GM19238 (cell line): ENCODE data around the gene IRF9.

Experiments used
- DNase-seq: peaks from one replicate; pipeline ENCODE4 v3.0.0; 2011; ENCODE audit warnings: low spot score; ENCODE audit not compliant: insufficient read length

Gene IRF9

DNA sequence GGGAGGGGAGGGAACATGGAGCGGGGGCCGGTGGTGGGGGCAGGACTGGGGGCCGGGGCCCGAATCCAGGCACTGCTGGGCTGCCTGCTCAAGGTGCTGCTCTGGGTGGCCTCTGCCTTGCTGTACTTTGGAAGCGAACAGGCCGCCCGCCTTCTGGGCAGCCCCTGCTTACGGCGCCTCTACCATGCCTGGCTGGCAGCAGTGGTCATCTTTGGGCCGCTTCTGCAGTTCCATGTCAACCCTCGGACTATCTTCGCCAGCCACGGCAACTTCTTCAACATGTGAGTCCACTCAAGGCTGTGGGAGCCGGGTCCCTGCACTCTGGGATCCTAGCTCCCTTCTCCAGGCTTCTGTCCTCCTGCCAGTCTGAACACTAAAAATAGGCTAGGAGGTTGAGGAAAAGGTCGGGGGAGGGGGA, 29.5 kb upstream of the IRF9 start:
- DNase-seq: no peak

DNA sequence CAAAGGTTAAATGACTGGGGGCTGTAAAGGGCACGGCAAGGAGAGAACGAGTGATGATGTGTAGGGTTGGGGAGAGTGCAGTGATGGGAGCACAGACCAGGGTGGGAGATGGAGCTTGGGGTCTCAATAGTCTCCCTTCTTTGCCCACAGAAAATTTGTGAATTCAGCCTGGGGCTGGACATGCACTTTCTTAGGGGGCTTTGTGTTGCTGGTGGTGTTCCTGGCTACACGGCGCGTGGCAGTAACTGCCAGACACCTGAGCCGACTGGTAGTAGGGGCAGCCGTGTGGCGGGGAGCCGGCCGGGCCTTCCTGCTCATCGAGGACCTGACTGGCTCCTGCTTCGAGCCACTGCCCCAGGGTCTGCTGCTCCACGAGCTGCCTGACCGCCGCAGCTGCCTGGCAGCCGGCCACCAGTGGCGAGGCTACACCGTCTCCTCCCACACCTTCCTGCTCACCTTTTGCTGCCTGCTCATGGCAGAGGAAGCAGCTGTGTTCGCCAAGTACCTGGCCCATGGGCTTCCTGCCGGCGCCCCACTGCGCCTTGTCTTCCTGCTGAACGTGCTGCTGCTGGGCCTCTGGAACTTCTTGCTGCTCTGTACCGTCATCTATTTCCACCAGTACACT, 28.9 kb upstream of the IRF9 start:
- DNase-seq: no peak

DNA sequence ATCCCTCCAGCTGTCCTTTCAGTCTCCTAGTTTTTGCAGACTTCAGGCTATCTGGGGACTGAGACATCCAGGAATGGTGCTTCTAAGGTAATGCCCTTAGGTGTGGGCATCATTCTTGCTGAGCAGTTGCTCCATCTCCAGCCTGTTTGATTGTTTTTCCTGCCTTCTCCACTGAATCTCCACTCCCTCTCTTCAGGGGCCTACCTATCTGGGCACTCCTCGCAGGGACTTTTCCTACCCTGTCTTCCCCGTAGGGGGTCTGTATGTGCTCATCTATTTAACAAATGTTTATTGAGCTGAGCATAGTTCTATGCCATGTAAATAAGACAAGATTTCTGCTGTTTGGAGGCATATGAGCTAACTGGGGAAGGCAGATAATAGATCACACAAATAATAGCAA, 28.1 kb upstream of the IRF9 start:
- DNase-seq: no peak

DNA sequence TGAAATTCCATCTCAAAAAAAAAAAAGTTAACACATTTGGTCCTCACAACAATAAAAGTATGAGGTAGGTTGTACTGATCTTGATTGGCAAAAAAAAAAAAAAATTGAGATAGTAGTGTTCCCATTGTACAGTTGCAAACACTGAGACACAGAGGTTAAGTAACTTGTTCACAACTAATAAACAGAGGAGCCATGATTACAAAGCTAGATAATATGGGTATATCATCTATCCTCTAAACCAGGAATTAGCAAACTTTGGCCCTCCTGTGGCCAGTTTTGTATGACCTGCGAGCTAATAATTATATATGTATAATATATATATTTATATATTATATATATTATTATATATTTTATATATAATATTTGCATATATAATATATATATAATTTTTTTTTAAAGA, 27.3 kb upstream of the IRF9 start:
- DNase-seq: no peak

DNA sequence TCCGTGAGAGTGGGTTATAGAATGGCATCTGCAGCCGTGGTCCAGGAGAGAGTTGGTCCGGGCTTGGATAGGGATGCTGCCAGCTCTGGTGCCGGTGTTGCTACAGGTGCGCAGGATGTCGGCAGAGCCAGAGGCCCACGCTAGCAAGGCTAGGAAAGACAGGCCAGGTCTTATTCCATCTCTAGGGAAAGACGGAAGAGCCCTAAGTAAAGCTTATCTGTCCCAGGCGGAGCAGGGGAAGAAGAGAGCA, 25.6 kb upstream of the IRF9 start:
- DNase-seq: no peak

DNA sequence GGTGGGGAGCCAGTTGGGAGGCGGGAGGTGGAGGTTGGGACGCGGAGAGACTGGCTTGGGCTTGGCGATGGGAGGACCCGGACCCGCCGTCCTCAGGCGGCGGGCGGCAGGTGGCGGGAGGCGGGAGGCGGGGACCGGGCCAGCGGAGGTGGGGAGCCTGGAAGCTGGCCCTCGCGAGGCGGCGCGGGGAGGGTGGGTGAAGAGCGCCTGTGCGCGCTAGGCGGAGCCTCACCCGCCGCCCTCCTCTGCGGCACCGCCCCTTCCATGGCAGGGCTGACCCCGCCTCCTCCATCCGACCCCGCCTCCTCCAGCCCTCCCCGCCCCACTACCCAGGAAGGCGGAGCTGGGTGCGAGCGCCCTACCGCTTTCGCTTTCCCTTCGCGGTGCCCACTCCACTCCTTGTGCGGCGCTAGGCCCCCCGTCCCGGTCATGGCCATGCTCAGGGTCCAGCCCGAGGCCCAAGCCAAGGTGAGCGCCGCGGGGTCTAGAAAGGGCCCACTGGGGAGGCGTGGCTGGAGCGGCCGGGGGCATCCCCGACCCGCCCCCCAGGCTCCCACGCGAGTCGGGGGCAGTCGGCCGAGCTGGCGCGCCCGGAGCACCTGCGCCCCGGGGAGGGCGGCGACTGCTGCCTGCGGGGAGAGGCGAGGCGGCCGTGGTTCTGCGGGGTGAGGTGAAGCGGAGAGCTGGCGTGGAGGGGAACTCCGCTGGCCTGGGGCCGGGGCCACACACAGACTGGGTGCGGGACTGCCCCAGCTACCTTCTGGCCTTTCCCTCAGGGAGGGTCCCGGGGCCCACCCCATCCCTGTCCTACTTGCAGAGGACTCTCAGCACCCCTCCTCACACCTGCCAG, 25.0 kb upstream of the IRF9 start, which contains the start of gene PSME1:
Gene PSME1 (plus strand): TSS at position 361 of the 850 bp plus-strand sequence. CDS start 69 bp downstream, at position 430.
- DNase-seq: peak; percentile 91

DNA sequence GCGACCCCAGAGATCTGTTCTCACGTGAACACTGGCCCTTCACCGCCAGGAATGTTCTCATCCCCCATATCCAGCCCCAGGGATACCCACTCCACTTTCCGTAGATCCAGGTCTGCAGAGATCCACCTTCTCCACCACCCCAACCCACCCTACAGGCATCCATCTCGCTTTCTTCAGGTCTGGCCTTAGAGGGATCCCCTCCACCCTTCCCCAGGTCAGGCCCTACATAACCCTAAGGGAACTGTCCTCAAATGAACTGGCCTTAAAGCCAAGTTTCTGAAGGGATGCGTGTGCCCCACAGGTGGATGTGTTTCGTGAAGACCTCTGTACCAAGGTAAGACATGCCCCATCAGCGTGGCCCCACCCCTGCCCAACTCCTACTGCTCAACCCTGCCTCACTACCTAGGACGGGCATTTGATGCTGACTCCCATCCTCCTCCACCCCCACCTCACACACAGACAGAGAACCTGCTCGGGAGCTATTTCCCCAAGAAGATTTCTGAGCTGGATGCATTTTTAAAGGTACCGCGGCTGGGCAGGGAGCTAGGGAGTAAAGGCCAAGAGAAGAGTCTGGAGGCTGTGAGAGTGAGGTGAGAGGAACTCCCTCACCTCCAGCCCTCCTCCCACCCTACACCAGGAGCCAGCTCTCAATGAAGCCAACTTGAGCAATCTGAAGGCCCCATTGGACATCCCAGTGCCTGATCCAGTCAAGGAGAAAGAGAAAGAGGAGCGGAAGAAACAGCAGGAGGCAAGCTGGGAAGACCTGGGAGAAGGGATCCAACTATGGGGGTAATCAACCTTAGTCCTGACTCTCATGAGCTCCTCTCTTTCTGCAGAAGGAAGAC, 24.2 kb upstream of the IRF9 start:
- DNase-seq: no peak

DNA sequence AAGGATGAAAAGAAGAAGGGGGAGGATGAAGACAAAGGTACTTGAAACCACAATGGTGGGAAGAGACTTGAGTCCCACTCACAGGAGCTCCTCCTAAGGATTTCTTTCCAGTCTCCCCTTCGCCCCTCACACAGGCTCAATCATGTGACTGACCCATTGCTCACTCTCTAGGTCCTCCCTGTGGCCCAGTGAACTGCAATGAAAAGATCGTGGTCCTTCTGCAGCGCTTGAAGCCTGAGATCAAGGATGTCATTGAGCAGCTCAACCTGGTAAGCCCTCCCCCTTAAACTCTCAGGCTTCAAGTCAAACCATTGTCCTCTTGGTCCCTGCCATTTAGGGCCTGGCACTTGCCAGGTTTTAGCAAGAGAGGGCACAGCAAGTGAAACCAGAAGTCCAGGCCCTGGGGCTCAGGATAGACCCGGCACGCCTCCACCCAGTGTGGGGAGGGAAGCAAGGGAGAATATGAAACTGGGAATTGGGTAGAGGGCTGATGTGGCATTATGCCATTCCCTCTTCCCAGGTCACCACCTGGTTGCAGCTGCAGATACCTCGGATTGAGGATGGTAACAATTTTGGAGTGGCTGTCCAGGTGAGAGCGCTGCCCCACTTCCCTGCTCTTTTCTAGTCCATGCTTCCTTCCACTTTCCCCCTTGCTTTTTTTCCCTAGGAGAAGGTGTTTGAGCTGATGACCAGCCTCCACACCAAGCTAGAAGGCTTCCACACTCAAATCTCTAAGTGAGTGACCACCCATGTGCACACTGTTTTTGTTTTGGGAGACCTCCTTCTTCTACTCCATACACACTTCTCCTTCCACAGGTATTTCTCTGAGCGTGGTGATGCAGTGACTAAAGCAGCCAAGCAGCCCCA, 23.3 kb upstream of the IRF9 start:
- no peak for DNase-seq

DNA sequence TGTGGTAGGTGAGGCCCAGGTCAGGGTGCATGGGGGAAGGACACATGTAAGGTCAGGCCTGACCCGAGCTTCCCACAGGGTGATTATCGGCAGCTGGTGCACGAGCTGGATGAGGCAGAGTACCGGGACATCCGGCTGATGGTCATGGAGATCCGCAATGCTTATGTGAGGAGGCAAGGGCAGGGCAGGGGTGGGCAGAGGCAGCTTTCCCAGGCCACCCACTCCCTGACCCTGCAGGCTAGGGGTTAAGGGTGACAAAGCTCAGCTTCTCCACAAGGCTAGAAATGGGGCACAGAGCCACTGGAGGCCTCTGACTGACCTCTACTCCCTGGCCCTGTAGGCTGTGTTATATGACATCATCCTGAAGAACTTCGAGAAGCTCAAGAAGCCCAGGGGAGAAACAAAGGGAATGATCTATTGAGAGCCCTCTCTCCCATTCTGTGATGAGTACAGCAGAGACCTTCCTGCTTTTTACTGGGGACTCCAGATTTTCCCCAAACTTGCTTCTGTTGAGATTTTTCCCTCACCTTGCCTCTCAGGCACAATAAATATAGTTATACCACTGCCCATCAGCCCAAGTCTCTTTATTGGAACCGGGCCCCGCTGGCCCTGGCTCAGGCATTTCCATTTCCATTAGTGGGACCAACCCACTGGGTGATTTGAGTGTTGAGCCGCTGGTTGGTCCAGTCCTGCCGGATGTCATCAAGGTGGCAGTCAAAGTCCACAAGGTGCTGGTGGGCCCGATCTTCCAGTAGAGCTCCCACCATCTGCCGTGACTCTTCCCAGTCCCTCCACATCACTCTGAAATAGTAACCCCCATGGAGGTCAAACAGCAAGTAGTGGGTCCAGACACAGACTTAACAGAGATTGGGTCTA, 22.4 kb upstream of the IRF9 start:
- DNase-seq: no peak

DNA sequence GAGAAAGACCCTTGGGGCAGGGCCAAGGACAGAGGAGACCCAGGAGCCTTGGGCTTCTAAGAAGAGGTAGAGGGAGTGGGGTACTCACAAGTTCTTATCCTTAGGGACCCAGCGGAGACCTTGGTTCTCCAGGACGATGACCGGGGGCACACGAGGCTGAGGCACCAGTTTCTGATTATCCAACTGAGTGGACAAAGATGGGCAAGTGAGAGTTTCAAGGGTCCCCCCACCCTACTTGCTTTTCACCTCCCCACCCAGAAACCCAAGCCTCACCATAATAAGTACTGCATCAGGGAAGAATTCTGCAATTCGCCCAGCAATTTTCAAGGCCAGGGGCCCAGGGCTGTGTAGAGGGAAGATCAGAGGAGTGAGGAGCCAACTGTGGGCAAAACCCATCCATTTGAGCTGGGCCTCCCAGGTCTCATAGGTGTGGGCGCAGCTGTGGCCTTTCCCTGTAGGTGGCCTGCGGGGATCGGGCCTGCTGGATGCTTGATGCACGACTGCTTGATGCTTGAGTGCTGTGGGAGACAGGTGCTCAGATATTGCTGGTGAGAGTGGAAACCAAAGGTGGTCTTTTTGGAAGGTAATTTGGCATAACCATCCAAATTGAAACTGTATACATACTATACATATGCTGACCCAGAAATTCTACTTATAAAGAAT, 21.7 kb upstream of the IRF9 start:
- no peak for DNase-seq

DNA sequence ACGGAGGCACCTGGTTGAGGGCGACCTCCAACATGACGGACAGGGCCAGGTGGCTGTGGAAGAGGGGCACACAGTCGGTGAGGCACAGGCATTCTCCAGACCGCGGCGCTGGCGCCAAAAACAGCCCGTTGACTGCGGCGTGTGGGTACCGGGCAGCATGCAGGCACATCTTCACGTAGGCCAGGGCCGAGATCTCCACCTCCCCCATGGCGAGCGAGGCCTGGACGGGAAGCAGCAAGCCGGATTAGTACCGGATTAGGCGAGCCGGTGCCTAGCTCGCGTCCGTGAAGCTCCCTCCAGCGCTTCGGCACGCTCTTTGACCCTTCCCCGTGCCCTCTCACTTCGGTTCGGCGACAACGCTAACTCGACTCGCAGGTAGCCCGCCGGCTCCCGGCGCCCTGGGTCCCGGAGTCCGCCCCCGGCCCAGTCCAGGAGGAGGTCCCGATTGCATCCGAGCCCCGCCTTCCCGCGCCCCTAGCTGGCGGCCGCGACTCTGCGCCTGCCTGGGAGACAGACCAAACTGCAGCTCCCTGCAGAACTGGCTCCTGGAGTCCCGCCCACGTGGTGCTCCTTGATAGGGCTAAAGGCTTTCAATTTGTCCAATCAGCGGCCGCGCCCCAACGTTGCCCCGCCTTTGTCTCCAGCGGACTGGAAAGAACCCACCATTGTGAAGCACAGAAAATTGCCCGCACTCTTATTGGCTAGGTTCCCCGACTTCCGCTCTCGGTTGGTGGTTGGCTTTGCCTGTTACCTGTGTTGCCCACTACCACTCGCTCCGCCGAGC, 19.8 kb upstream of the IRF9 start, which contains the start of gene EMC9:
Gene EMC9 (minus strand): TSS at position 495 of the 784 bp plus-strand sequence. CDS start 287 bp downstream, at position 208.
- peak; percentile 96 for DNase-seq

DNA sequence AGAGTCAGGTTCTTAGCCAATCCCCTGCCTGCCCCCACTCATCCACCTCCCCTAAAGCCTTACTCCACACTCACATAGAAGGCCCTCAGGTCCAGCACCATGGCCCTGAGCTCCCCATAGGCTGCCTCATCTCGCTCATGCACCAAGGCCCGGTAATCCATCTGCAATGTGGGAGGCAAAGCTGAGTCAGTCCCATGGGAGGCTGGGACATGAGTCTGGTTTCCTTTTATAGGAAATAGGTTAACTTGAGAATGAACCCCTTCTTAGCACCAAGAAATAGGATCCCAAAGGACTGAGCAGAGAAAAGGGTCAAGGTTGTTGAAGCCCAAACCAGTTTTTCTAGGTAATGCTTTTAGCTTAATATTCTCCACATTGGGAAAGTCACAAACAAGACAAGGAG, 17.6 kb upstream of the IRF9 start:
- DNase-seq: no peak

DNA sequence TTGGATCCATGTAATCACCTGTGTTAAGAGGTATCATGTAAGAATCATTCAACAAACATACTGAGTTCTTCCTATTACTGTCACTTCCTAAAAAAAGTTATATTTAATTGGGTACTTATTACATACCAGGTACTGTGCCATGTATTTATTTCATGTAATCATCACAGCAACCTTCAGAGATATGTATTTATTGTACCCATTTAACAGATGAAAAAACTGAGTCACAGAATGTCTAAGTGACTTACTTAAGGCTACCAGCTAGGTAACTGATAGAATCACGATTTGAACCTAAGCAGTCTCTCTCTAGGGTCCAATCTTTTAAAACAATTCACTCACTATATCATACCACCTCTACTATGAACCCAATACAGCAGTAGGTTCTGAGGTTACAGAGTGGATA, 16.6 kb upstream of the IRF9 start:
- no peak for DNase-seq

DNA sequence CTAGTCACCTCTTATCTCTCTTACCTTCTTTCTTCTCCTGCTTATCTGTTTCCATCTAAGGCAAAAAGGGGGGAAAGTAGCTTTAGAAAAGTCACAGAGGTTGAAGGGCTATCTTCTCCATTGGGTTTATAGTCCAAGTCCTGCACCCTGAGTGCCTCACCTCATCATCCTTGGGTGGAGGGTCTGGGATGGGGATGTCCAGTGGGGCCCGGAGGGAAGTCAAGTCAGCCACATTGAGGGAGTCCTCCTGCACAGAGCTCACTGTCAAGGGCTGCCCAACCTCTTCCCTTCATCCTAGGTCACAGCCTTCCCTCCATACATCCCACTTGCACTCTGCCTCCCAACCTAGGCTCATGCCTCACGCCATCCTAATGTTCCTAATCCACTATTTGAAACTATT, 15.8 kb upstream of the IRF9 start:
- no peak for DNase-seq

DNA sequence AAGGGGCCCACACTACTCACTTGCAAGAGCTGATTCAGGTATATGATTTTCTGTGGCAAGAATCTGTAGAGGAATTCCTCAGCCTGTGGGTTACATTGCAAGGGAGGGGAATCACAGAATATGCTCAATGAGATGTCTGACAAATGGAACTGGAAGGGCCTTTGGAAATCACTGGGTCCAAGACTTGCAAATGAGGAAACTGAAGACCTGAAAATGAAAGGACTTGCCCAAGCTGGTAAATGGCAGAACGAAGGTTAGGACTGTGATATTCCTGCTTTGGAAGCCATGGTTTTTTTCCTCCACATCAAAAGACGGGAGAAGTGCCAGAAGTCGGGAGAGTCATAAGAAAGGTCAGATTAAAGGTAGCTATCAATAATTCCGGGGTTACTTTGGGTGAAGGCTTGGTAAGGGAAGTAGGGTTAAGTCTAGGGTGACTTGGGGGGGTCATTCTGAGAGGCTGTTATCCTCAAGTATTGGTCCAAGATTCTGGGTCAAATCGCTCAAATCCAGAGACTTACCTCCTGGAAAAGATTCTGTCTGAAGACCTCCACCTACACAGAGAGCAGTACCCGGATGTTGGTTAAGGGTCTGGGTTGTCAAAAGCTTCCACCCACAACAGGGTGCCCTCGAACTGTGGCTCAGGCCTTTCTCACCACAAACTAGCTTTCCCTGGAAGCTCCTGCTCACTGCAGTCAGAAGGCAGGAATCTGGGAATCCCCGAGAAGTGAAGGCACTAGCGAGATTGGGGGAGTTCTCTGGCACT, 15.2 kb upstream of the IRF9 start:
- DNase-seq: no peak

DNA sequence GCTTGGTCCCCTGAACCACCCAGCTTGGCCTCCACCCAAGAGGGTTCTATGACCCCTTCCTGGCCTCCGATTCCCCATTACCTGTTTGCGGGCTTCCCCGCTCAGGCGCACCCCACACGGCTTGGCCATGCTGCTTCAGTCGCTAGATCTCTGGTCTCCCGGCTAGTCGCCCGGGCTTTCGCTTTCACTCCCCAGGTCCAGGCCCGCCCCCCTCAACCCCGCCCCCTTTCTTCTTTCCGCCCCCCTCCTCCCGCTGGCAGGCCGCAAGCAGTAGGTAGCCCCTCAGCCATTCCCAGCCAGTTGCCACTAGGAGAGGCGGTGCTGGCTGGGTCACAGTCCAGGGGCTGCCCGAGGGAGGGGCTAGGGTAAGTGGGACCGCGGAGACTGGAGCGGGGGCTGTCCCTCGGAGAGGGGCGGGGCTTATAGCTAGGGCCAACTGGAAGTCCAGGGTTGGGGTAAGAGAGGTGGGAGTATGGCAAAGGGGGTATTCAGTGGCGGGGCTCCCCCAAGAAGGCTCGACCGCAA, 14.6 kb upstream of the IRF9 start, which contains the start of gene PSME2:
Gene PSME2 (minus strand): TSS at position 158 of the 525 bp plus-strand sequence. CDS start 29 bp downstream, at position 129.
- DNase-seq: peak; percentile 98

DNA sequence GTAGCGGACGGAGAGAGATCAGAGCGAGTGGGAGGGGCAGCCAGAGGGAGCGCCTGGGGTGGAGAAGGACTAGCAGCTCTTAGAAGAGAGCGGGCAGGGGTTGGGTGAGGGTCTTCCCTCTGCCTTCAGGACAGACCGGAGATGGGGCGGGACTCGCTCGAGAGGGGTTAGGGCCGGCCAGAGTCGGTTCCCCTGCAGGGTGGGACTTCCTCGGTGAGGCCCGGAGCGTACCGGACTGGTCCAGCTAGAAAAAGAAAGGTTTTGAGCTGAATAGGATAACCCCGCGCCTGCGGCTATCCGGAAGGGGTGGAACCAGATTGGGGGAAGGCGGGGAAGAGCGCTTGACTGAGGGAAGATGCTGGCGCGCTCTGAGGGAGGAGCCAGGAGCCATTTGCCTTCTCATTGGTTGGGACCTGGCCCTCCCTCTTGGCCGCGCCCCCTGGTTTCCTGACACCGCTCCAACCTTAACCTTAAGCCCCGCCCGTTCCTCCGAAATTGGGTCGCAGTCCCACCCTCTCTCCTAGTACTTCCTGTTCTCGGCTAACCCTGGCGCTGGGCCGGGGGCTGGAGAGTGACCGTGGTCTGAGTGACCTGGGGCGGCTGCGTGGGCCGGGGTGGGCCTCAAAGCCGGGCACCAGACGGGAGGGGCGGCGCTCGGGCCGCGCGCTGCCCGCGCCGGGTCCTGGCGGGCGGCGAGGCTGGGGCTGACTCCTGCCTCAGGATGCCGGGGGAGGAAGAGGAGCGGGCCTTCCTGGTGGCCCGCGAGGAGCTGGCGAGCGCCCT, 13.9 kb upstream of the IRF9 start, which contains the start of gene RNF31:
Gene RNF31 (plus strand): TSS at position 521 of the 783 bp plus-strand sequence. CDS start 201 bp downstream, at position 722.
- peak; percentile 98 for DNase-seq
